NCI-H524 (cell line): ENCODE measurements around the gene CD93.

Experiments used
- DNase-seq, 2 experiments: peaks; one replicate each; lab custom pipeline; 2025; lab: John Stamatoyannopoulos, UW

The CD93 gene, protein sequence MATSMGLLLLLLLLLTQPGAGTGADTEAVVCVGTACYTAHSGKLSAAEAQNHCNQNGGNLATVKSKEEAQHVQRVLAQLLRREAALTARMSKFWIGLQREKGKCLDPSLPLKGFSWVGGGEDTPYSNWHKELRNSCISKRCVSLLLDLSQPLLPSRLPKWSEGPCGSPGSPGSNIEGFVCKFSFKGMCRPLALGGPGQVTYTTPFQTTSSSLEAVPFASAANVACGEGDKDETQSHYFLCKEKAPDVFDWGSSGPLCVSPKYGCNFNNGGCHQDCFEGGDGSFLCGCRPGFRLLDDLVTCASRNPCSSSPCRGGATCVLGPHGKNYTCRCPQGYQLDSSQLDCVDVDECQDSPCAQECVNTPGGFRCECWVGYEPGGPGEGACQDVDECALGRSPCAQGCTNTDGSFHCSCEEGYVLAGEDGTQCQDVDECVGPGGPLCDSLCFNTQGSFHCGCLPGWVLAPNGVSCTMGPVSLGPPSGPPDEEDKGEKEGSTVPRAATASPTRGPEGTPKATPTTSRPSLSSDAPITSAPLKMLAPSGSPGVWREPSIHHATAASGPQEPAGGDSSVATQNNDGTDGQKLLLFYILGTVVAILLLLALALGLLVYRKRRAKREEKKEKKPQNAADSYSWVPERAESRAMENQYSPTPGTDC

DNA sequence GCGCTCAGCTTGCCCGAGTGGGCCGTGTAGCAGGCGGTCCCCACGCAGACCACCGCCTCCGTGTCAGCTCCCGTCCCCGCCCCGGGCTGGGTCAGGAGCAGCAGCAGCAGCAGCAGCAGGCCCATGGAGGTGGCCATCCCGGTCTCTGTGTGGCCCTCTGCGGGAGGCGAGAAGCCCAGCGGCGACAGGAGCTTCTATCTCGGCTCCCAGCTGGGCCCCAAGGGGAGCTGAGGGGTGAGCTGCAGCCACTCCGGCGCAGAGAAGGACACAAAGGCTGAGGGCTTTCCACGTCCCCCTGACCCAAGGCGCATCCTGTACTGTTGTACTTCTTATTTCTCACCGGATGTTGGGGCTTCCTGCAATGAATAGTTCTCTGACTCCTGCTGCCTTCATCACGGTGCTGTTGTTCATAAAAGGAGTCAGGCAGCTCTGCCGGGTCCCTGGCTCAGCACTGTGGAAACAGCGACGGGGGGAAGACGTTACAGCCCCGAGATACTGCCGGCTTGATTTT, at the start of gene CD93:
CD93 (minus strand) TSS at position 269 of the 511 bp plus-strand sequence; CDS start at position 137, 132 bp downstream.
- DNase-seq = no peak

DNA sequence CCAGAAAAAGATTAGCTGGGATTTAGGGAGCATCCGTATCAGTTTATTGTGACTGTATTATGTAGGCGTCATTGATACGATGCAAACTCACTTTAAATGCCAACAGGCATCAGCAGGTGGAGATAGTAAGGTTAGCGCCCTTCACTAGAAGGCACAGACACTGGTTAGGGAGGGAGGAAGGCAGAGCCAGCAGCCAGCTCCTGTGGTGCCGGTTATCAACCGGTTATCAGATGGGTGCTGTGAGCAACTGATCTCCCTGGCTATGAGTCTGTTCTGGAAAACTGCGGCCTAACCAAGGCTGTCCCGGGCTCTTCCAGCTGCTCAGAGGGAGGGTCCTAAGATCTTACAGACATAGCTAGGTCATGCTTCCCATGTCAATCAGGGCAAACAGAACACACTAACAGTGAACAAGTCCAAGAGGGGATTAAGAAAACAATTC, 47.5 kb upstream of the CD93 start:
- no peak for DNase-seq

DNA sequence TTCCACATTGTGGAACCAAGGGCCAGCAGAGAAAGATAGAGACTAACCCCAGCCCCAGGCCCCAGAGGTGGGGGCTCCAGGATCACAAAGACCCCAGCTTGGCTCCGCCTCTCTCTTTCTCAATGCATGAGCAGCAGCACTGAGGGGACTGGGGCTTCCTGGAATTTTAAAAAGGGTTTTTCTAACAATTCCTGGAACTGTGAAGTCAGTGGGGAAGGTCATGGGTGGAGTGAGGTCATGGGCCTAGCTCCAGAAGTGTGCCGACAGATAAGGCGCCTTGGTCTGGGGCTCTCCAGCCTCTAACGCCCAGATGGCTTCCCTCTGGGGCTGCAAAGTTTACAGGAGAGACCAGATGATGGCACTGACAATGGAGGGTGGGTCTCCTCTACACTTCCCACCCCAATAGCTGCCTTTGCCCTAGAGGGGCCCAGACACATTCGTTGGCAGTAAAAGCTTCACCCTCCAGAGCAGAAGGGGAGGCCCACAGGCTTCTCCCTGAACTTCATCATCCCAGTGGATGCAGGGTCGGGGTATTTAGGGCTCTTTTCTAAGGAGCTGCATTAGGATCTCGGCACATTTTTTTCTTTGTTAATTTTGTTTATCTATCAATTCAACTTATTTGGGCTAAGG, 46.9 kb upstream of the CD93 start:
- DNase-seq = no peak

DNA sequence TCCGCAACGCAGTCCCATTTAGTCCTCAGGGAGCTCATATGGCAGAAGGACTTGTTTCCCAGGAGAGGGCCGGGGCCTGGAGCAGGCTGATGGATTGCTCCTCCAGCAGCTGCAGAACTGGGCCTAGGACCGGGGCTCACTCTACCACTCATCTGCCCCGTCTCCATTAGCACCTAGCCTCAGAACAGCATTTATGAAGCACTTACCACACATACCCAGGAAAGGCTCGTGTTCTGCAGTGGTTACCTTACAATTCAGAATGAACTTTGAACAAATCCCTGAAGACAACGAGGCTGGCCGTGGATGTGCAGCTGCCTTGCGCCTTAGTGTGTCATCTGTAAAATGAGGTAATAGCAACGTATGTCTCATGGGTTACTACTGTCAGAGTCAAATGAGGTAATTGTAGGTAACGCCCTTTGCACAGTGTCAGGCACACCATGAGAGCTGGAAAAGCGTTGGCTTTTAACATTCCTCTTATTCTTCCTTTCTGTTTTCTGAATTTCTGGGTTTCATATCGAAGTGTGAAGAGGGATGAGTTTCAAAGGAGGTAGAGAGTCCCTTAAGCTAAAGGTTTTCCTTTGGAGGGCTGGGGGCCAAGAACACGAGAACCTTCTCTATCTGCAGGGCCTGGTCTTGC, 46.3 kb upstream of the CD93 start:
- no peak for DNase-seq

DNA sequence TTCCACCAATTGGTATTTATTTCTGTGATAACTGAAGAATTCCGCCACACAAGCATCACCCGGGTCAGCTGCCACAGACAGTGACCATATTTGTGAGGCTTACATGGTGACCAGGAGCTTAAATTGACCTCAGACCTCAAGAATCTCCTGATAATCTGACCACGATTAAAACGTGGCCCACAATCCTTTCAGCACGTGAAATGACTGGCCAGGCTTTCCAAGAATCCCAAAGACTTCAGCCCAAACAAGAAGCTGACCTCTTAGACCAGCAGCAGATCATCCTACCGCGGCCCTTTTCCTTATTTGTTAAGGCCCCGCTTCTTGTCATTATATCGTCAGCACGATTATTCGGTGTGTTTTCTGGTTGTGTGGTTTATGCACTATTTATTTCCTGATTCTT, 45.6 kb upstream of the CD93 start:
- no peak for DNase-seq

DNA sequence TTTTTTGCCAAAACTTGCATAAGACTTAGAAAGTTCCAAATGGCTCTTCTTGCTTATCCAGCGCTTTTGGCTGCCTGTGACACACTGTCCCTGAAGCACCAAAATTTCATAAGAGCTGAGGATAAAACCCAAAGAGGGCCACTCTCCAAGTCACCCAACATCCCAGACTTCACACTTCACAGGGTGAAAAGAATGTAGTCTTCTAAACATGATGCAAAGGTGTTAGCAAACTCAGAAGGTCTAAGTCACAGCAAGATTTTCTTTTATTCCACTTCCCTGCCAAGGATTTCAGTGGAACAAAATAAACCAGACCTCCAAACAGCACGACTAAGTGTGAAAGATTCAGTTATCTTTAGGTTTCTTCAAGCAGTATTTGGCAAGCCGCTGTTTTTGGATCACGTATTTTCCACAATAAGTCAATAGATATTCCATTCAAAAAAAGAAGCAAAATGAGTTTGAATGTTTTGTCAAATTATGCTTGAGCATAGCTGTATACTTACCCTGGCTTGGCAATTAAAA, 44.6 kb upstream of the CD93 start:
- DNase-seq = no peak

DNA sequence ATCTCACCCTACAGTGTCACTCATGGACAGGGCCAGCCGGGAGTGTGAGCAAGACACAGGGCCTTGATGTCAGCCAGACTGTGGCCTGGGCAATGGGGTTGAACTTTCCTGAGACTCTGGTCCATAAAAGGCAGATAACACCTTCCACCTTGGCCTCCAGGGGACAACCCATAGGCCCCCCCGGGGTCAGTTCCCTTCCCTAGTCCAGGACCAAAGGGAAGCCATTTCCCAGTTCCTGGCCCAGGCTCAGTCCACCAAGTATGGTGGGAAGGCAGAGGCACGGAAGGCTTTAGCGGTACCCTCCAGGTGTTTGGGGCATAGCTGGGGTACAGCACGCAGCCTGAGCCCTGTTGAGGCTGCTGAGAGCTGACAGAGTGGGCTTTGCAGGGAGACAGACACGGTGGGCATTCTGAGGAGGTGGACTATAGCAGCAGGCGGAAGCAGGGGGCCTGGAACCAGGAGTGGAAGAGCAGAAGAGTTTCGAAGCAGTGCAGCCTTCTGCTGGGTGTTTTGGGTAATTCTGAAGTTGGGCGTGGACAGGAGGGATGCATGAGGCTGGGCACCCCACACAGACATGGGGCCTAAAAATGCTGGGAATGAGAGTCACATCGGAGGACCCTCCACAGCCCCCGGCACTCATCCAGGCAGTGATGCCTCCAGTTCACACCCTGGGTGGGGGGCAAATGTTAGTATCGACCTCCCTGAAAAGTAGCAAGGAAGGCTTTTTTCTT, 43.9 kb upstream of the CD93 start:
- DNase-seq = no peak

DNA sequence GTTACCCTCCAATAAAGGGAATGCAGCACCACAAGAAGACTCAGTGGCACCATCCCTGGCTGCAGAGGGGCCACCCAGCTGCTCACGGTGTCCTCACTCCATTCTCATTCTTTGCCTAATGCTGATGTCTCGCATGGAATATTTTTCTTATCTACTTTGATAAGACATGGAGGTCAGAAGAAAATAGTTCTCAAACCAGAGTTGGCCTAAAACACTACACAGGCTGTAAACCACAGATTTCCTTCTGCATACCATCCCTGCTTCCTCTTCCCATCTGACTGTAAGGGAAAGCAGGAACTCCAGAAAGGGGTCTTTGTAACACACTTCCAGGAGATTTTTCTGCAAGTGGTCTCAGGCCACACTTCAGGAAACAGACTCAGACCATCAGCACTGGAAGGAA, 43.1 kb upstream of the CD93 start:
- DNase-seq = no peak

DNA sequence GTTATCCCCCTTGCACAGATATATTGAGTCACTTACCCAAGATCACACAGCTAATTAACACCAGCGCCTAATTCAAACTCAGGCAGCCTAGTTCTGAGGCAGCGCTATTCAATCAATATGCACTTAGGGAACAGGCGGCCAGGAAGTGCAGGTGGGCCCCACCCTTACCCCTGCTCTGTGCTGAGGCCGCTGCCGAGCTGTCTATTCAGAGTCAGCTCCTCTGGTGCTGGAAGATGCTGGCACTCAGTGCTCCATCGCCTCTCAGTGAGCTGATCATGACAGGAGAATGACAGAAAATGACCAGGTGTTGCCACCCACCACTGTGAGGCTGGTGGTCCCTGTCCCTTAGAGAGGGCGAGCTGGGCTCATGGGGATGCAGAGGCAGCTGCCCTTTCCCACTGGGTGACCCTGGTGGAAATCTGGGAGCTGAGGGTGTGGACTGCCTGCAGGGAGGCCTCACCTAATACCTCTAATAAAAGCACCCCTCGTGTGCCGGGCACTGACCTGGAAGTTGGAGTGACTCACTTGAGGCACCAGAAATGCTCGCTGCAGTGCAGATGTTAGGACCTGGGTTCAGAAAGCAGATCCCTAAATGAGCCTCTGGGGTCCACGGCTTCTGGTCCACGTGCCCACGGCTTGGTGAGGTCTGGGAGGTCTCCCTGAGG, 42.5 kb upstream of the CD93 start:
- no peak for DNase-seq

DNA sequence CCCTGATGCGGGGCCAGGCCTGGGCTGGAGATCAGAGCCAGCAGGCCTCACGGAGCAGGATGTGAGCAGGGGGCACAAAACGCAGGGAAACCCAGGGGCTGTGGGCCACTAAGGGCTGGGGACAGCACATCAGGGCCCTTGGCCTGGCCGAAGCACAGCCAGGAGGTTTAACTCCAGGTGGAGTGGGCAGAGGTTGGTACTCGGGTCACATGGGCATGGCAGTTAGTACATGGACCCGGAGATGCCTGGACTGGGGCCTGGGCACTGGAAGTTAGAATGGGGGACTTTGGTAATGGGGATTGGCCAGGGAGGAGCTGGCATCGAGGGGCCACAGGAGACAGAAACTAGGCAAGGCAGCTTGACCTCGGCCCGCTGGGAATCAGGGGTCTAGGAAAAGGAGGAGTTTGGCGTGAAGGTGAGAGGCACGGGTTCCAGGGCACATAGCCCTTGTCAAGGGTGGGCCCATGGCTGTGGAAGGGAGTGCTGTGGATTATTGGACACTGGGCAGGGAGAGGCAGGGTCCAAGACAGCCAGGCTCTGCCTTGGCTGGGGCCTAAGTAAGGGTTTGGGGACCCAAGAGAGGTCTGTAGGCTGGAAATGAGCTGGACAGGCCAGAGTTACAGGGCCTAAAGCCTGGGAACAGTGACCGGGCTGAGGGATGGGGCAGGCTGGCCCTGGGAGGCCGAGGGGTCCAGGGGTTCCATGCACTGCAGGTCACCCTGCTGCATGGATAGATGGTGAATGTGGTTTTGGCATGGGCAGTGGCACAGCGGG, 41.6 kb upstream of the CD93 start:
- DNase-seq = no peak

DNA sequence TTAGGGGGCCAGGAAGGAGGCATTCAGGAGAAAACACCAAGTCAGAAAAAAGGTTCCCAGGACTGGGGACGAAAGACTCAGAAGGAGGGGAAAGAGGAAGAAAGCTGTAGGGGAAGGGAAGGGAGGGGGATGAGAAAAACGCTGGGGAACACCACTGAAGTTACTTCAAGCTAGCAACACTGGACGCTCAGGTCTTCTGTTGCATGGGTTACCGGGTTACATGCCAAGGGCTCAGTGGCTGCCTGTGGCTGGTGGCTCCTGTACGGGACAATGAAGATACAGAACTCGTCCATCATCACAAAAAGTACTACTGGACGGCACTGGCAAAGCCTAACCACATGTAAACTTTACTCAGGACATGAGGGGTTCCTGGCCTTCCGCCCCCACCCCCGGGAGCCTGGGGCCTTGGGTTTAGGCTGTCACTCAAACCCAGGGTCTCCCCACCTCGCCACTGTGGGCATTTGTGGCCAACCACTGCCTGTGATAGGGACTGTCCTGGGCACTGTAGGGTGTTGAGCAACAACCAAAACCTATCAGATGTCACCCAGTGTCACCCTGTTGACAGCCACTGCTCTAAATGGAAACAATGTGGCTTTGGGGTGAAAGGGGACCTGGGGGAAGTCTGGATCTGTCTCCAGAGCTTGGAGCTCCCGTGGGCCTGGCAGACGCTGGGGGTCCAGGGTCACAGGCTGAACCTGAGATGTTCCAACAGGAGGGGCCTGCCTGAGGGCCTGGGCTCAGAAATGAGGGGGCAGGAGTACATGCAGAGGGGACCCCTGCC, 40.3 kb upstream of the CD93 start:
- no peak for DNase-seq

DNA sequence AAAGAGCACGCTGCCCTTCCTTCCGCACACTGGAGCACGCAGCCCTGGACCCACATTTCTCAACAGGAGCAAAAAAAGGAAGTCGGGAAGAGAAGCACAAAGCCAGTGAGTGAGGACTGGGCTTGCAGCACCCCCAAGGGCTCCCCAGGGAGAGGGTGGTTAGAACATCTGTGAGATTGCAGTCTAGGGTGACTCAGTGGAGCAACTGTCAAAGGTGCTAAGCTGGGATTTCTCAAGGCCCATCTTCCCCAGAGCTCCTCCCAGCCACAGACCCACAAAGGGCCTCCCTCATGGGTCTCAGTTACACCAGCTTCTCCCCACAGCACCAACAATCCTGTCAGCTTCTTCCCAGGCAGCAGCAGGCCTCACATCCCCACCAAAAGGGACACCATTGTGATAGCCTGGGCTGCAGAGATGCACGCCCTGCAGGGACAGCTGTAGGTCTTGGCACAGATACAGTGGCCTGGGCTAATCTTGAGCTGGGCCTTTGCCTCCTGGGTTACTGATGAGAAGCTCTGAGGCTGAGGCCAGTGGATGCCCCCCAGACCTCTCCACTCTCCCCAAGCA, 39.6 kb upstream of the CD93 start:
- no peak for DNase-seq

DNA sequence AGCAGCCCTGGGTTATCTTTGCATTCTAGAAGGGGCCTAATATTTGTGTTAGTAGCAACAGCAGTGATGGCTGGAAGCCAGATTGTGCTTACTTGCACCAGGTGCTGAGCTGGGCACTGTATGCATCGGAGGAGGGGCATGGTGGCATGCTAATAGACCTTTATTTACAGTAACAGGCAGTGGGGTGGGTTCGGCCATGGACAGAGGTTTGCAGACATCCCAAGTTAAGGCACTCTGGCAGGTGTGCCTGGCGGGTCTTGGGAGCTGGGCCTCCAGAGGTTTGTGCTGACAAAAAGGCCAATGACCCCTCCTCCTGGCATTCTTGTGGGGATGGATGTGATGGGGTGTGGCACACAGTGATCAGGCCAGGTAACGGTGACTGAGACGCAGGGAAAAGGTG, 39.0 kb upstream of the CD93 start:
- no peak for DNase-seq

DNA sequence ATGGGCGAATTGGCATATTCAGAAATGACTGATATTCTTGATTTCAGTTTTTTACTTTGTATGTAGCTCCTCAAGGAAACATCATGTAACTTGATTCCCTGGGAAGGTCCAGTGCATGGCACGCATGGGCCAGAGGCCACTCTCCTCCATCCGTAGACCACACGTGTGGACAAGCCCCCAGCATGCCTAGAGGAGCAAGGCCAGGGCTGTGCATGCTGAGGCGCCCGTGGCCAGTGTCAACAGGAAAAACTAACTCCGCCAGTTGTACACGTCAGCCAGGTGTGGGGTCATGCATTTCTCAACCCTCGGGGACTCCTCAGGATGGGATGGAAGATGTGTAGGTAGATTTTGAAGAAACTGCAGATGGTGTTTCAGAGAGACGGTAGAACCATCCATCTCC, 37.8 kb upstream of the CD93 start:
- no peak for DNase-seq

DNA sequence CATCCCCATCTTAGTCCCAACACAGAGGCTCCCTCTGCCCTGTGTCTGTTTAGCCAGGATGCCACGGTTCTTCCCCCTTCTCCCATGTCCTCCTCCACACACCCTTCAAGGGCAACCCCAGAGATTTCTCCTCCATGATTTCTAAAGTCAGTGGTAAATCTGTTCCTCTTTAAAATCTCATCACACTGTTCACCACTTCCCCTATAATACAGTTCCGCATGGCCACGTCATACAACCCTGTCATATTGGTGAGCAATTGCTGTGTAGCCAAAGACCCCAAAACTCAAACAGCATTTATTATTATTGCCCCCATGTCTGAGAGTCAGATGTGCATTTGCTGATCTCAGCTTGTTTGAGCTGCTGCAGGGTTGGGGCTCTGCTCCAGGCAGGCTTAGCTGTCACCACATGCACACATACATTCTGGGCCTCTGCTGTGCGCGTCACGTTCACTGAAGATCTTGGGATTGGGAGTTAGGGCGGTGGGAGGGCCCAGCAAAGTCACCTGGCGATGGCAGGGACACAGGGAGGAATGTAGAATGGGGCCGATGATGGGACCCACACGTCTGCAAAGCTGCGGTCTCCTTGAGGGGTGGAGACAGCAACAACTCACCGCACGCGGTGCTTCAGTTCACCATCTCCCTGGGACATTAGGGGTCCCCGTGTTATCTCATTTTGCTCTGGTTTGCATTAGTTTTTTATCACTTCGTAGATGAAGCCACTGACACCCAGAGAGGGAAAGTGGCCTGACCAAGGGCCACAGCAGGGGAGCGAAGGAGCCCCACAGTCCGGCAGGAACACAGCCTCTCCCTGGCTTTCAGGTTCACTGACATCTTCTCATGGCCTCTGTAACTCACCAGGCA, 36.9 kb upstream of the CD93 start:
- DNase-seq = no peak

DNA sequence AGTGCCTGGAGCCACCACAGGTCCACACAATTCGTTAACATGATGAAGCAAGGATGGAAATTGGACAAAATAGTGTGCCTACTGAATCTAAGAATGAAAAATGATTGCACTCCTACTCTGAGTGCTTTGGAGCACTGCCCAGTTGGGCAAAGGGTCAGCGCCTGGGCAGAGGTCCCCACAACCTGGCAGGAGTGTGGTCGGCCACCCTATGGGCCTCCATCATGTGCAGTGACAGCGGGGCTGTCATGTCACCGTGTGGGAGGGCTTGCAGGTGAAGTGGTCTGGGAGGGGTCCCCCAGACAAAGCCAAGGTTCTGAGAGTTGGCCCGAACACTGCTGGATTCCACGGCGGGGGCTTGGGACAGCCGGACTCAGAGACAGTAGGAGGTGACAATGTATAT, 36.2 kb upstream of the CD93 start:
- no peak for DNase-seq

DNA sequence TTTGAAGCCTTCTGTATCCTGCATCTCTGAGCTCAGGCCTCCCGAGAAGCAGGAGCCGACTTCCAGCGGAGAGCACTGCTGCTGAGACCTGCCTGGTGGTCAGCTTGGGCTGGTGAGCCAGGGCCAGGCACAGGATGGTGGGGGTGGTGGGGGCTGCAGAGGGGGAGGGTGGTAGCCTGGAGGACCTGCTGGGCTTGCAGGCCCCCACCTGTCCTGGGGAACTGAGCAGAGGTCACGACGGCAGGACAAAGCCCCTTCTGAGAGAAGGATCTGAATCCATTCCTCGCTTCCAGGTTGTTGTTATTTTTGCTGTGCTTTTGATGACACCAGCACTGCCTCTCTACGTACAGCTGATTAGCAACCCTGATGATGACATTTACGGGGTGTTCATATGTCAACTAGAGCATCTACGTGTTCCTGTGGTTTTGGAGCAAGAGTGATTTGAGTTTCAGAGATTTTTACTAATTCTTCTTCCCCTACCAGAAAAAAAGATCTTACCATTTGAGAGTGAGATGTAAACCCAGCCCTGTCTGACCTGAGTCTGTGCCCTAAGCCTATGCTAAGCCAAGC, 35.7 kb upstream of the CD93 start:
- no peak for DNase-seq
